Measurements from ENCODE around the gene VPS11. TPM values are rescaled to one million over a fixed set of nuclear protein-coding genes. Genes with fewer than 3 reads are reported as not detected.
"Not testable (repeated sequence)": the region's sequence is repeated elsewhere in the genome, so short reads cannot be mapped to it uniquely, and the experiment has no call there.

The VPS11 gene
- total RNA-seq, 1 donor from 2014 or later, result 36.3 TPM

DNA sequence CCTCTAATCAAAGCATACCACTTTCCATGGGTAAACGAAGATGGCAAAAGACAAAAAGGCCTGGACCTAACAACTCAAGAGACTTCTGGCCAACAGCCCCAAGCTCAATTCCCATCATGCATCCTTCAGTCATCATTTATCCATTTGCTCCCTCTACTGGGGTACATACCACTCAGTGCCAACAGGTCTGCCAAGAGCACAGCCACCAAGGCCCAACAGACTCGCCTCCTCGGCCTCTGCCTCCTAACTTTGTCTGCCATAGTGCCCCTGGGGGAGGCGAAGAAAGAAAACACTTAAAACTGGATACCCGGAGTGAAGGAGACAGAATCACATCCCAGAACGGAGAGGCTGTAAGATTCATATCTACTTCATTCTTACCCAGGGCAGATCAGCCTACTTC is 11.7 kb upstream of the VPS11 start:
- DNase-seq (ENCODE audit: low spot score, unreplicated experiment), result no peak
- H3K36me3 Mint-ChIP-seq (ENCODE audit: insufficient read depth), result peaks cover 17% of the 10 kb centered on the region
- H3K4me3 Mint-ChIP-seq (ENCODE audit: low read depth), result peak overlapping the region; percentile 83

DNA sequence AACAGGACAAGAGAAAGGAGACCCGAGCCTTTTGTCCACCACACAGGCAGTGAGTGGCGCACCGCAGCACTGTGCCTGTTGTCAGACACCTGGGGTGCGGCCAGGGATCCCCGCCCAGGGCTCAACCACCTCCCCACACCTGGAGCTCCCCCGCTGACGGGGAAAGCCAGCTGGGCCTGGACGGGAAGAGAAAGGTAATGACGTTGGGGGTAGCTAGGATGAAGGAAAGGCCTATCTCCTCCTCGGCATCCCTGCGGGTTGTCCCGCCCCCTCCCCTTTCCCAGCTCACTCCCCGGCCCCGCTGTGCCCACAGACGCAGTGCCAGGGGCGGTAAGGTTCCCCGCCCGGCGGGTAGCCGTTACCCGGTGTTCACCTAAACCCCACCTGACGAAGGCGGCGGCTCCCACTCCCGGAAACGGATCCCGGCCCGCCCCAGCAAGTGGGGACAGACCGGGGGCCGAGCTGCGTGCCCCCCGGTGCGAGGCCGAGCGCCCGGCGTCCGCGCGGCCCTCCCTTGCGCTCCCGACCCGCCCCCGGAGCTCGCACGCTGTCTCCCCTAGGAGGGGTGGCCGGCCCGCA is 11.1 kb upstream of the VPS11 start:
- peaks cover 17% of the 10 kb centered on the region for H3K36me3 Mint-ChIP-seq (ENCODE audit: insufficient read depth)
- DNase-seq (ENCODE audit: low spot score, unreplicated experiment), result peak; percentile 27

More for the DNA sequence above, 11.7 kb upstream of the VPS11 start:
- no peaks in the 10 kb centered on the region for H3K27me3 Mint-ChIP-seq
- H3K9me3 Mint-ChIP-seq (ENCODE audit: low read depth), result no peaks in the 10 kb centered on the region
- H3K4me1 Mint-ChIP-seq (ENCODE audit: low read depth), result peaks cover 20% of the 10 kb centered on the region
- TF ChIP-seq, protein P1, sequence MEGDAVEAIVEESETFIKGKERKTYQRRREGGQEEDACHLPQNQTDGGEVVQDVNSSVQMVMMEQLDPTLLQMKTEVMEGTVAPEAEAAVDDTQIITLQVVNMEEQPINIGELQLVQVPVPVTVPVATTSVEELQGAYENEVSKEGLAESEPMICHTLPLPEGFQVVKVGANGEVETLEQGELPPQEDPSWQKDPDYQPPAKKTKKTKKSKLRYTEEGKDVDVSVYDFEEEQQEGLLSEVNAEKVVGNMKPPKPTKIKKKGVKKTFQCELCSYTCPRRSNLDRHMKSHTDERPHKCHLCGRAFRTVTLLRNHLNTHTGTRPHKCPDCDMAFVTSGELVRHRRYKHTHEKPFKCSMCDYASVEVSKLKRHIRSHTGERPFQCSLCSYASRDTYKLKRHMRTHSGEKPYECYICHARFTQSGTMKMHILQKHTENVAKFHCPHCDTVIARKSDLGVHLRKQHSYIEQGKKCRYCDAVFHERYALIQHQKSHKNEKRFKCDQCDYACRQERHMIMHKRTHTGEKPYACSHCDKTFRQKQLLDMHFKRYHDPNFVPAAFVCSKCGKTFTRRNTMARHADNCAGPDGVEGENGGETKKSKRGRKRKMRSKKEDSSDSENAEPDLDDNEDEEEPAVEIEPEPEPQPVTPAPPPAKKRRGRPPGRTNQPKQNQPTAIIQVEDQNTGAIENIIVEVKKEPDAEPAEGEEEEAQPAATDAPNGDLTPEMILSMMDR (IDR thresholded peaks at IDR 0.05; ENCODE audit: unreplicated experiment), result no peak
- peak overlapping the region; percentile 88 for H3K27ac Mint-ChIP-seq

DNA sequence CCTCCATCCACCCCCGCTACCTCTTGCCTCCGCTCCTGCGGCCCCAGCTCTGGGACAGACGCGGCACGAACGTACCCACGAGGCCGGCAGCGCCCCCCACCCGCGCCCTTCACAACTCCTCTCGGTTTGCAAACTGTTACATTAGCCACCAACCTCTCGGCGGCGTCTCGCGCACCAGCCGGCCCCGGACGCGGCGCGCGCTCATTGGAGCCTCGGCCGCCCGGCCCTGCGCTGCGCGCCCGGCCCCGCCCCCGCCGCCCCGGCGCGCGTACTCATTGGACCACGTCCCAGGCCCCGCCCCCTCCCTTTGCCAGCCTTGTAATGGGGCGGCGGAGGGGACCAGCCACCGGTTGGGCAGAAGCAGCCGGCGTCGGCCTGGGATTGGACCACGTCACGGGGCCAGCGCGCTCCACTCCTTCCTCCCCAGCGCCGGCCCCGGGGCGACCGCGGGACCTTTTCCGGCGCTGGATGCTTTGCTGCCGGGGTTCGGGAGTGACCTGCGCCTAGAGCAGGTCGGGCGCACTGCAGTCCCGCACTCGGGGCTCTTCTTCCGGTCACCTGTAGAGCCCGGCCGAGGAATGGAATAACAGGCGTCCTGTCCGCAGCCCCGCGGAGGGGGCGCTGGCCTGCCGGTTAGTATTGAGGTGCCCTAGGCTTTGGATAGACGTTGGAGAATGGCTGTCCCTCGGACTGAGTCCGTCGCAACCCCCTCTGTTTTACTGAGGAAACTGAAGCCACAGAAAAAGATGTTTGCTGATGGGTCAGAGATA is 10.4 kb upstream of the VPS11 start, which contains the start of gene HYOU1:
HYOU1 (minus strand) TSS at position 206 of the 770 bp plus-strand sequence. CDS start 1,045 bp downstream, outside the sequence.
- Mint-ChIP-seq H3K36me3 (ENCODE audit: insufficient read depth) (peaks cover 16% of the 10 kb centered on the region), H3K9me3 (ENCODE audit: low read depth) (no peaks in the 10 kb centered on the region), H3K27me3 (no peaks in the 10 kb centered on the region), H3K4me3 (ENCODE audit: low read depth) (peak within 1 kb of the TSS; percentile 83), H3K4me1 (ENCODE audit: low read depth) (peaks cover 20% of the 10 kb centered on the region), H3K27ac (peak within 1 kb of the TSS; percentile 96)
- TF ChIP-seq, protein P1 (IDR thresholded peaks at IDR 0.05; ENCODE audit: unreplicated experiment), result peak; percentile 49
- DNase-seq (ENCODE audit: low spot score, unreplicated experiment), result peak; percentile 98

More for the DNA sequence above, 11.1 kb upstream of the VPS11 start:
- Mint-ChIP-seq H3K9me3 (ENCODE audit: low read depth) (no peaks in the 10 kb centered on the region), H3K4me3 (ENCODE audit: low read depth) (peak overlapping the region; percentile 83), H3K27ac (peak overlapping the region; percentile 96), H3K27me3 (no peaks in the 10 kb centered on the region), H3K4me1 (ENCODE audit: low read depth) (peaks cover 20% of the 10 kb centered on the region)
- TF ChIP-seq, protein P1 (IDR thresholded peaks at IDR 0.05; ENCODE audit: unreplicated experiment), result peak; percentile 27

DNA sequence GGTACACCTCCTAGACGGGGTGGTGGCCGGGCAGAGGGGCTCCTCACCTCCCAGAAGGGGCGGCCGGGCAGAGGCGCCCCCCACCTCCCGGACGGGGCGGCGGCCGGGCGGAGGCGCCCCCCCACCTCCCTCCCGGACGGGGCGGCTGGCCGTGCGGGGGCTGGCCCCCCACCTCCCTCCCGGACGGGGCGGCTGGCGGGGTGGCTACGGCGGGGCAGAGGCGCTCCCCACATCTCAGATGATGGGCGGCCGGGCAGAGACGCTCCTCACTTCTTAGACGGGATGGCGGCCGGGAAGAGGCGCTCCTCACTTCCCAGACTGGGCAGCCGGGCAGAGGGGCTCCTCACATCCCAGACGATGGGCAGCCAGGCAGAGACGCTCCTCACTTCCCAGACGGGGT is 8.5 kb upstream of the VPS11 start:
- DNase-seq (ENCODE audit: low spot score, unreplicated experiment); H3K27me3 Mint-ChIP-seq; H3K36me3 Mint-ChIP-seq (ENCODE audit: insufficient read depth); H3K4me3 Mint-ChIP-seq (ENCODE audit: low read depth); H3K9me3 Mint-ChIP-seq (ENCODE audit: low read depth): not testable (repeated sequence)
- peak overlapping the region; percentile 67 for H3K27ac Mint-ChIP-seq
- H3K4me1 Mint-ChIP-seq (ENCODE audit: low read depth), result peaks cover 20% of the 10 kb centered on the region

DNA sequence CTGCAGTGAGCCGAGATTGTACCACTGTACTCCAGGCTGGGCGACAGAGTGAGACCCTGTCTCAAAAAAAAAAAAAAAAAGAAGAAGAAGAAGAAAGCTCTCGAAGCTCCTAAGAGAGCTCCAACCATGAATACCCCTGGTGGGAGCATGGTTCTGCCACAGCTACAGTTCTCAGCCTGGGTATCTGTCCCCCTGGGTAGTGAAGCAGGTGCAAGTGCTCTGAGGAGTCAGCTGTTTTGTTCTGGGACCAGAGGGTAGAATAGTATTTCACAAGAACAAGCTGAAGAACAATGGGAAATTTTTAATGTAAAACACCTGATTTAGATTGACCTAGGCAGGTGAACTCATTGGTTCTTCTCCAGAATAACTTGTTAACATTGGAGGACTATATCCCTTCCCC is 6.4 kb upstream of the VPS11 start:
- Mint-ChIP-seq H3K27me3 (no peaks in the 10 kb centered on the region), H3K27ac (no peak overlapping the region), H3K36me3 (ENCODE audit: insufficient read depth) (no peaks in the 10 kb centered on the region), H3K4me1 (ENCODE audit: low read depth) (peaks cover 12% of the 10 kb centered on the region), H3K4me3 (ENCODE audit: low read depth) (no peak overlapping the region), H3K9me3 (ENCODE audit: low read depth) (no peaks in the 10 kb centered on the region)
- DNase-seq (ENCODE audit: low spot score, unreplicated experiment), result no peak
- TF ChIP-seq, protein P1 (IDR thresholded peaks at IDR 0.05; ENCODE audit: unreplicated experiment), result no peak

All from progenitor cell of endocrine pancreas (in vitro differentiated cells).